ENCODE results near the gene ELOVL1.

Gene ELOVL1

GRCh38 chr1:43322506-43322905, 45.3 kb downstream of the ELOVL1 start:
- no peak for DNase-seq

- DNase-seq: no peak
Measured at GRCh38 chr1:43321331-43321891, 46.4 kb downstream of the ELOVL1 start.

GRCh38 chr1:43319766-43320165, 48.0 kb downstream of the ELOVL1 start:
- DNase-seq: no peak

GRCh38 chr1:43319288-43319687, 48.5 kb downstream of the ELOVL1 start:
- DNase-seq: no peak

GRCh38 chr1:43318831-43319230, 49.0 kb downstream of the ELOVL1 start:
- DNase-seq: no peak

- DNase-seq: no peak
Measured at GRCh38 chr1:43317817-43318471, 49.9 kb downstream of the ELOVL1 start.

GRCh38 chr1:43316738-43317520, 50.9 kb downstream of the ELOVL1 start:
- no peak for DNase-seq

- DNase-seq: no peak
Measured at GRCh38 chr1:43315963-43316737, 51.7 kb downstream of the ELOVL1 start.

- DNase-seq: no peak
Measured at GRCh38 chr1:43315481-43315880, 52.3 kb downstream of the ELOVL1 start.

- DNase-seq: no peak
Measured at GRCh38 chr1:43314233-43314632, 53.6 kb downstream of the ELOVL1 start.

GRCh38 chr1:43313771-43314170, 54.0 kb downstream of the ELOVL1 start:
- DNase-seq: no peak

All from stimulated activated CD4-positive, alpha-beta T cell treated with anti-CD3 and anti-CD28 coated beads, Interleukin-2, amount 100 ng/mL, for 24 hours (primary cell).